Vagina (tissue), 2 donors: ENCODE results near the gene PLEKHG3. TPM values are rescaled to one million over a fixed set of nuclear protein-coding genes. Genes with fewer than 3 reads are reported as not detected.

Experiments
- DNase-seq, 2 donors: peaks; one replicate each; pipeline ENCODE4 v3.0.0-alpha.2; 2017; ENCODE audit errors: extremely low spot score in 2 of 2
- H3K27ac ChIP-seq: fragments of 200-600 bp; sonication (generic); one replicate; pipeline ENCODE4 v1.5.1; 2019
- H3K27me3 ChIP-seq: fragments of 200-600 bp; sonication (generic); one replicate; pipeline ENCODE4 v1.5.1; 2019
- H3K36me3 ChIP-seq, 2 donors: fragments of 200-600 bp; sonication (generic); one replicate each; pipeline ENCODE4 v1.5.1; 2017 to 2019
- H3K4me1 ChIP-seq: fragments of 200-600 bp; sonication (generic); one replicate; pipeline ENCODE4 v1.5.1; 2019
- H3K4me3 ChIP-seq, 2 donors: fragments of 200-600 bp; sonication (generic); 1 replicate in 1 of 2; 2 replicates in 1 of 2; pipeline ENCODE4 v1.5.1; 2016 to 2019
- H3K9me3 ChIP-seq: fragments of 200-600 bp; sonication (generic); one replicate; pipeline ENCODE4 v1.5.1; 2019
- POLR2A ChIP-seq, 2 donors: fragments of 450-650 bp; IDR thresholded peaks; one replicate each; pipeline ENCODE4 v1.6.1; 2017; ENCODE audit warnings: antibody characterized with exemption in 2 of 2, mild to moderate bottlenecking in 2 of 2, moderate library complexity in 2 of 2
- POLR2AphosphoS5 ChIP-seq, 2 donors: sonication (generic); formaldehyde crosslinking; IDR thresholded peaks; one replicate each; pipeline ENCODE4 v1.9.0; 2017; ENCODE audit warnings: antibody characterized with exemption in 2 of 2, mild to moderate bottlenecking in 2 of 2, low read depth in 1 of 2; ENCODE audit not compliant: insufficient read depth in 1 of 2
- intact Hi-C: fragments of 100-400 bp; cut with DNase I; formaldehyde crosslinking; loops from one replicate; pipeline ENCODE4 v1.15.1; 2023
- total RNA-seq: library from RNA; depleted of rRNA; stranded (reverse); fragments of >200 nt; gene quantifications from one replicate; pipeline ENCODE4 v1.2.3, GENCODE V29; 2016
- TF ChIP-seq, protein P1 (sequence below), 3 experiments: fragments of 450-650 bp in 2 of 3; fragments of 200-600 bp in 1 of 3; sonication (generic) in 1 of 3; IDR thresholded peaks; one replicate each; pipeline ENCODE4 v1.5.1; 2017 to 2019; ENCODE audit warnings: antibody characterized with exemption in 3 of 3, mild to moderate bottlenecking in 2 of 3, moderate library complexity in 2 of 3

Gene PLEKHG3
- total RNA-seq, 1 donor from 2014 or later: 50.1 TPM

DNA sequence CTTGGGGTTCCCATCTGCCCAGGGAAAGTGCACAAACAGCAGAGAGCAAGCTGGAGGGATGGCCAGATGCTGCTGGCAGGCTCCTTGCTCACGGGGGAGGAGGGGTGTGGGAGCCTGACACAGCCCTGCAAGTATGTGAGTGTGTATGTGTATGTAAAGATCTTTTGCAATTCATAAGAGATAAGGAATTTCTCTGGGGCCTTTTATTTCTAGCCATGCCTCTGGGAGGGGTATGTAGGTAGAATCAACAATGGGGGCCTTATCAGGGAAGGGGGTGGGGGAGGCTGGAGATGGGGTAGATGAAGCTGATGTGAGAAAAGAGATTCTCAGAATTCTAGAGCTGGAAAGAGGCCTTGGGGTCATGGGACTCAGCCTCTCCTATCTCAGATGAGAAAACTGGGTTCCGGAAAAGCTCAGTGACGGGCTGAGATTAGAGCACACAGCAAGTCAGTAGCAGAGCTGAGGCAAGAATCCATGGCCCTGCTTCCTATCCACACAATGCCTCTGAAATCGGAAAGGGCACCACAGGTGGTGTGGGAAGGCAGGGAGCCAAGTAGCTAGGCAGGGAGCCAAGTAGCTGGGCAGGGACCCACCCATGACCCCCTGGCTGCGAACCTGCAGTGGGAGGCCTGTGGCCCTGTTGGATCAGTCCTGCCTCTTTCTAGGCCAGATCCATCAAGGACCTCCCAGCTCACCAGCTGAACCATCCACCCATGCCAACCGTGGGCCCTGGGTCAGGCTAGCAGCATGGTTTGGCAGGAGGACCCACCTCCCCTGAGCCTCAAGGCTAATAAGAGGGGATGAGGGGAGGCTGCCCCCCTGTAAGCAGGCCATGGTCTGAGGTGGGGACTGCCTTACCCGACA, 54.7 kb downstream of the PLEKHG3 start:
- Histone ChIP-seq H3K27ac (peak overlapping the region; percentile 21), H3K4me1 (peaks cover 49% of the 10 kb centered on the region), H3K27me3 (no peaks in the 10 kb centered on the region), H3K4me3 (no peak overlapping the region), H3K9me3 (no peaks in the 10 kb centered on the region), H3K36me3 (no peaks in the 10 kb centered on the region)
- DNase-seq: no peak
- no peak for TF ChIP-seq POLR2AphosphoS5 (IDR thresholded peaks at IDR 0.05; ENCODE audit: insufficient read depth in 1 of 2, low read depth in 1 of 2)
- TF ChIP-seq, protein P1, sequence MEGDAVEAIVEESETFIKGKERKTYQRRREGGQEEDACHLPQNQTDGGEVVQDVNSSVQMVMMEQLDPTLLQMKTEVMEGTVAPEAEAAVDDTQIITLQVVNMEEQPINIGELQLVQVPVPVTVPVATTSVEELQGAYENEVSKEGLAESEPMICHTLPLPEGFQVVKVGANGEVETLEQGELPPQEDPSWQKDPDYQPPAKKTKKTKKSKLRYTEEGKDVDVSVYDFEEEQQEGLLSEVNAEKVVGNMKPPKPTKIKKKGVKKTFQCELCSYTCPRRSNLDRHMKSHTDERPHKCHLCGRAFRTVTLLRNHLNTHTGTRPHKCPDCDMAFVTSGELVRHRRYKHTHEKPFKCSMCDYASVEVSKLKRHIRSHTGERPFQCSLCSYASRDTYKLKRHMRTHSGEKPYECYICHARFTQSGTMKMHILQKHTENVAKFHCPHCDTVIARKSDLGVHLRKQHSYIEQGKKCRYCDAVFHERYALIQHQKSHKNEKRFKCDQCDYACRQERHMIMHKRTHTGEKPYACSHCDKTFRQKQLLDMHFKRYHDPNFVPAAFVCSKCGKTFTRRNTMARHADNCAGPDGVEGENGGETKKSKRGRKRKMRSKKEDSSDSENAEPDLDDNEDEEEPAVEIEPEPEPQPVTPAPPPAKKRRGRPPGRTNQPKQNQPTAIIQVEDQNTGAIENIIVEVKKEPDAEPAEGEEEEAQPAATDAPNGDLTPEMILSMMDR (IDR thresholded peaks at IDR 0.05): no peak
- no peak for TF ChIP-seq POLR2A (IDR thresholded peaks at IDR 0.05)
- intact Hi-C loops: no loop called here

DNA sequence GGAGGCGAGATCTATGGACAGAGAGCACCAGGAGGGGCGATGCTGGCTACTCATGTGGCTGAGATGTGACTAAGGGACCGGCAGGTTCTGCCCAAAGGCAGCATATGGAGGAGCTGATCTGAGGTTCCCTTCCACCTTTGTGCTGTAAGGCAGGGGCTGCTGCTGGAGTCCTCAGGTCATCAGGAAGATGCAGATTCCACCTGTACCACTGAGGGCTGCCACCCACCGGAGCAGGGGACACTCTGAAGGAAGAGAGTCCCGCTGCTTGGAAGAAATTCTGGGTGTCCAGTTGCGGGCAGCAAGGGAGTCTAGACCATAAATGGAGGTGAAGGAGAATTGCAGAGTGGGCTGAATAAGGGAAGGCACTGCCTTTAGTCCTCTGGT, 55.3 kb downstream of the PLEKHG3 start:
- no peak overlapping the region for H3K27ac ChIP-seq
- H3K36me3 ChIP-seq: no peaks in the 10 kb centered on the region
- H3K9me3 ChIP-seq: no peaks in the 10 kb centered on the region
- peaks cover 55% of the 10 kb centered on the region for H3K4me1 ChIP-seq
- no peaks in the 10 kb centered on the region for H3K27me3 ChIP-seq
- no peak for DNase-seq
- intact Hi-C loops: no loop called here
- TF ChIP-seq, protein P1 (IDR thresholded peaks at IDR 0.05): no peak
- TF ChIP-seq POLR2AphosphoS5 (IDR thresholded peaks at IDR 0.05; ENCODE audit: insufficient read depth in 1 of 2, low read depth in 1 of 2) (no peak), POLR2A (IDR thresholded peaks at IDR 0.05) (no peak)
- no peak overlapping the region for H3K4me3 ChIP-seq

DNA sequence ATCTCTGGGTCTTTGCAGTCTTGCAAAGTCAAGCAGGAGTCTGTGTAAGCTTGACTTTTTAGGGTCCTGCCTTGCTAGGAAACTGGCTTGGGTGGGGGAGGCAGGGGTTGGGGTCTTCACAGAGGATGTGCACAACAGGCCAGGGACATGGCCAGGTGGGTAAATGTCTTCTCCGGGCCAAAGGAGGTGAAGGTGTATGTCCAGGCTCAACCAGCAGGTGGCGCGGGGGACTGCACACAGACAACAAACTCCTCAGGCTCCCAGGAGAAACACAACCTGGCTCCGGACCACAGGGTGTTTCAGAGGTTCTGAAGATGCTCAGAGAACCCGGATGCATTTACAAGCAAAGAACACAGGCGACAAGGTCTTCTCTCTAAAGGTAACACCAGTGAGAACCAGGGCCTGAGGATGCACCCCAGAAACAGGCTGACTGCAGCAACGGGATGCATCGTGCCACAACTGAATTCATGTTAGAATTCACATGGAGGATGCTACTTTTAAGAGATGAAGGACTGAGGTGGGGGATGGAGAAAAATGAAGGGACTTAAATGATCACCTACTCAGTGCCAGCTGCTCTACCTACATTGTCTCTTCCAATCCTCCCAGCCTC, 56.0 kb downstream of the PLEKHG3 start:
- Histone ChIP-seq H3K4me3 (no peak overlapping the region), H3K4me1 (peaks cover 62% of the 10 kb centered on the region), H3K27ac (no peak overlapping the region), H3K9me3 (no peaks in the 10 kb centered on the region), H3K36me3 (no peaks in the 10 kb centered on the region), H3K27me3 (no peaks in the 10 kb centered on the region)
- intact Hi-C loops: no loop called here
- TF ChIP-seq POLR2A (IDR thresholded peaks at IDR 0.05): no peak
- TF ChIP-seq, protein P1 (IDR thresholded peaks at IDR 0.05): peak in 2 of 3 experiments; percentile 22 to 31
- no peak for DNase-seq

DNA sequence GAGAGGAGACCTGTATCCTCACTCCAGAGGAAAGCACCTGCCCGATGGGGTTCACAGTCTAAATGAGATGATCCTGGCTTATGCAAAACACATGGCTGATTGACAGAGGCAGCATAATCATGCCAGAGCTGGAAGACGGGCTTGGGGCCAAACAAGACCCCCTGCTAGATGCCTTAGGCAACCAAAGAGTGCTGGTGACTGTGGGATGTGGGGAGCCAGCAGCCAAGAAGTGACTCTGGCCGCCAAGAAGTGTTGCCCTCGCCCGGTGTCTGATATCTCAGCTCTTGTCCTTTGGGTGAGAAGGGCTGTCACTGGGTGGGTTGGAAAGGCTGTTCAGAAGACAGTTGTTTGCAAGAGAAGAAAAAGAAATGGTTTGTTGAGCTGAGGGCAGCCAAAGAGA, 56.7 kb downstream of the PLEKHG3 start:
- TF ChIP-seq POLR2A (IDR thresholded peaks at IDR 0.05): no peak
- TF ChIP-seq, protein P1 (IDR thresholded peaks at IDR 0.05): no peak
- no peak for TF ChIP-seq POLR2AphosphoS5 (IDR thresholded peaks at IDR 0.05; ENCODE audit: insufficient read depth in 1 of 2, low read depth in 1 of 2)
- H3K4me3 ChIP-seq: no peak overlapping the region
- intact Hi-C loops: no loop called here
- no peak for DNase-seq
- no peaks in the 10 kb centered on the region for H3K9me3 ChIP-seq
- peak overlapping the region; percentile 42 for H3K27ac ChIP-seq
- H3K36me3 ChIP-seq: no peaks in the 10 kb centered on the region
- no peaks in the 10 kb centered on the region for H3K27me3 ChIP-seq
- peaks cover 63% of the 10 kb centered on the region for H3K4me1 ChIP-seq
